HEK293T (cell line): ENCODE measurements around the gene JAG2.

Experiments
- ARNT ChIP-seq: fragments of 450-650 bp; IDR thresholded peaks from 2 replicates; pipeline ENCODE4 v1.6.1; 2017; ENCODE audit warnings: mild to moderate bottlenecking
- BHLHE40 ChIP-seq: fragments of 450-650 bp; IDR thresholded peaks from 2 replicates; pipeline ENCODE4 v1.6.1; 2016; ENCODE audit warnings: mild to moderate bottlenecking, moderate library complexity, borderline replicate concordance
- FOXA1 ChIP-seq: fragments of 450-650 bp; IDR thresholded peaks from 2 replicates; pipeline ENCODE4 v1.6.1; 2016; ENCODE audit warnings: mild to moderate bottlenecking
- HDGF ChIP-seq: fragments of 450-650 bp; IDR thresholded peaks from 2 replicates; pipeline ENCODE4 v1.6.1; 2017; ENCODE audit warnings: antibody characterized with exemption, borderline replicate concordance
- SP1 ChIP-seq: fragments of 450-650 bp; IDR thresholded peaks from 2 replicates; pipeline ENCODE4 v1.6.1; 2017
- TARDBP ChIP-seq: fragments of 450-650 bp; IDR thresholded peaks from 2 replicates; pipeline ENCODE4 v1.6.1; 2016

DNA sequence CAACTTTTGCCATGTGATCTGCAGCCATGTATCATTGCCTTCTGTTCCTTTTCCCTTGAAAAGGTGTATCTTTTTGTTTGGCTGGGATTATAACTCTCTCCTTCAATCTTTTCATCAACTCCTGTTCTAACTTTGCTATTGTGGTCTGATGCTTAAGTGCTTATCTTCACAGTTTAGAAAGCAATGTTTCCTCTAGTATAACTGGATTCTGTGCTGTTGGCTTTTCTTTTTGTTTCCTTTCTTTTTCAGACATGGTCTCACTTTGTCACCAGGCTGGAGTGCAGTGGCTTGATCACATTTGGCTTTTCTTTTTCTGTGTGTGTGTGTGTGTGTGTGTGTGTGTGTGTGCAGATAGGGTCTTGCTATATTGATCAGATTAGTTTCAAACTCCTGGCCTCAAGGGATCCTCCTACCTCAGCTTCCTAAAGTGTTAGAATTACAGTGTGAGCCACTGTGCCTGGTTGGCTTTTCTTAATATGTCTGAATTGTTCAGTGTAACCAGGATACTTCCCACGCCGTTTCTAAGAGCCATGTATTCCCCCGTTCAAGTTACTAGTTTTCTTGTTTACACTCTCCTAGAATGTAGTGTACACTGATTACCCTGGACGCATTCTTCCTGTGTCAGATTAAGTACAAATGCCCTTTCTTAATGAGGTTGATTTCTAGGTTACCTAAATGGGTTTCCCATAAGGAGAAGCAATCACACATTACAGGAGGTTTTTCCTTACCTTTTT is 35.5 kb downstream of the JAG2 start:
- TF ChIP-seq TARDBP (no peak), FOXA1 (no peak), ARNT (no peak), HDGF (no peak), SP1 (no peak), BHLHE40 (no peak)
